Natural killer cell treated with Interleukin-12 subunit alpha and Interleukin-12 subunit beta and Interleukin-15 and Interleukin-18, amount 100 ng/mL, for 72 hours (primary cell): Measurements from ENCODE around the gene PPP2R5E. TPM values are rescaled to one million over a fixed set of nuclear protein-coding genes. Genes with fewer than 3 reads are reported as not detected.
"Not testable (repeated sequence)": the region's sequence is repeated elsewhere in the genome, so short reads cannot be mapped to it uniquely, and the experiment has no call there.

Source experiments
- ATAC-seq, 2 donors: fragments of 150-1000 bp; cut with Tn5 transposase in 1 of 2; sonication (Bioruptor Pico), chemical (Tn5 transposase) in 1 of 2; 2 replicates each; pipeline ENCODE4 v1.10.0; 2021
- DNase-seq: peaks from one replicate; pipeline ENCODE4 v3.0.0; 2022; ENCODE audit warnings: low spot score
- H3K27ac Mint-ChIP-seq, 2 donors: 1 replicate in 1 of 2; 2 replicates in 1 of 2; pipeline ENCODE4 v1.8.0; 2022; ENCODE audit warnings: mixed read lengths in 2 of 2, mild to moderate bottlenecking in 1 of 2, moderate library complexity in 1 of 2
- H3K27me3 Mint-ChIP-seq, 2 donors: 1 replicate in 1 of 2; 2 replicates in 1 of 2; pipeline ENCODE4 v1.8.0; 2022; ENCODE audit warnings: mixed read lengths in 2 of 2
- H3K36me3 Mint-ChIP-seq: one replicate; pipeline ENCODE4 v1.8.0; 2022; ENCODE audit warnings: mixed read lengths
- H3K4me1 Mint-ChIP-seq, 2 donors: 1 replicate in 1 of 2; 2 replicates in 1 of 2; pipeline ENCODE4 v1.8.0; 2022; ENCODE audit warnings: low read depth in 2 of 2, mixed read lengths in 2 of 2, mild to moderate bottlenecking in 1 of 2
- H3K4me3 Mint-ChIP-seq: one replicate; pipeline ENCODE4 v1.8.0; 2022; ENCODE audit warnings: mixed read lengths
- H3K9me3 Mint-ChIP-seq: 2 replicates; pipeline ENCODE4 v1.8.0; 2022; ENCODE audit warnings: mixed read lengths
- total RNA-seq, 2 donors: library from RNA; stranded (reverse); gene quantifications; one replicate each; pipeline ENCODE4 v1.2.3, GENCODE V29; 2022

PPP2R5E gene
- total RNA-seq, 2 donors from 2014 or later: 52.4 to 56.4 TPM

DNA sequence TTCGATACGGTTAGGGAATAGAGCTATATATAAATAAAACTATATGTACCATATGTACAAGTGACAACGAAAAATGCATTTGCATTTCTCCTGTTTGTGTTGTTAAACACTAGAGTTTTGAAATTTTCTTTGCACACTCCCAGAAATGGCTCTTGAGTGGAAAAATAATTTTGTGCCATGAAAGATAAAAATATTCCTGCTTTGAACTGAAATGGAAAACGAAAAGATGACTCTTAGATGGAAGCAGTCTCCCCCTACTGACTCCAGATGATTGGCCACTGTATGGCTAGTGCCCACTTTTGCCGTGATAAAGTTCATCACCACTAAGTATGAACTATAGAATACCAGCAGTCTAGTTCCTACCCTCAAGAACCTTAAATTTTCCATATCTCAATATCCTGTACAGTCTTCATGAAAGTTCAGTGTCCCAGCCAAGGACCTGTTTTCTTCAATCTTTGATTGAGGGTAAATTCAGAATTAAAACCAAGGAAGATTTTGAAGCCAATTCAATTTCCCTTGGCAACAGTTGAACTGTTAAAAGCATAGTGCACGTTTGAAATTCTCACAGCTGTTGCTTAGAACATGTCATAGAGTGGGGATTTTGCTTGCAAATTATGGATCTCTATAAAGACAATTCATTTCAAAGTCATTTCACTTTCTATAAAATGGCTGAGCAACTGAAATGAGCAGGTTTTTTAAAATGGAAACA is 1.6 kb upstream of the PPP2R5E start:
- H3K27ac Mint-ChIP-seq: peak overlapping the region; percentile 82 to 95

DNA sequence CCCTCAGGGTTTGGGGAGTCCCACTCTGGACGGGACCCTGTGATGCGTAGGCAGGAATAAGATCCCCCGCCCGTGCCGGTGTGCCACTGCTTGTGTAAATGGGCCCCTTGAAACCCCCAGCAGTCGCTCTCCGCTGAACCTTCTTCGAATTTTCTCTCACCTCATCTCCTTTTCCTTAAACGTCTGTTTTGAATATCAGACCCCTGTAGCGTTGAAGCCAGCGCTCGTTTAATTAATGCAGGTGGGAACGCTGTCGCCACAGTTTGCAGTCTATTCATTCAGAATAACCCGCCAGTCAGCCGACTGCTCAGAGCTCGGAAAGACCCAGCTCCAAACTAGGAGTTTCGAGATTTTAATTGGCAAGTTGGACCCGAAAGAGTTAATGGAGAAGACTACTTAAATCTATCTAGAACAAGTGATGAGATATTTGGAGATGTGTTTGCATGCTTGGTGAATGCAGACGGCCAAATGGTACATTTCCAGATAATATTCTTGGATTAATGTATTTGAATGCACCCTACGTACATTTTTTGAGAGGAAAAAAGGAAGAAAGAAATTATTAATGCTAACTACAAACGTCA is 739 bp upstream of the PPP2R5E start:
- peaks cover 25 to 30% of the 10 kb centered on the region in 2 donors for H3K4me1 Mint-ChIP-seq
- no peaks in the 10 kb centered on the region for H3K9me3 Mint-ChIP-seq
- peaks cover 12% of the 10 kb centered on the region for H3K36me3 Mint-ChIP-seq
- DNase-seq (no peak), ATAC-seq (peak in 1 of 2 donors; percentile 69)
- no peaks in the 10 kb centered on the region for H3K27me3 Mint-ChIP-seq
- peak overlapping the region; percentile 97 for H3K4me3 Mint-ChIP-seq
- H3K27ac Mint-ChIP-seq: peak overlapping the region; percentile 82 to 95

More for the DNA sequence above, 1.6 kb upstream of the PPP2R5E start:
- Mint-ChIP-seq H3K4me1 (peaks cover 25 to 30% of the 10 kb centered on the region in 2 donors), H3K9me3 (no peaks in the 10 kb centered on the region), H3K27me3 (no peaks in the 10 kb centered on the region), H3K4me3 (peak overlapping the region; percentile 97), H3K36me3 (peaks cover 5% of the 10 kb centered on the region)
- ATAC-seq (no peak), DNase-seq (no peak)

DNA sequence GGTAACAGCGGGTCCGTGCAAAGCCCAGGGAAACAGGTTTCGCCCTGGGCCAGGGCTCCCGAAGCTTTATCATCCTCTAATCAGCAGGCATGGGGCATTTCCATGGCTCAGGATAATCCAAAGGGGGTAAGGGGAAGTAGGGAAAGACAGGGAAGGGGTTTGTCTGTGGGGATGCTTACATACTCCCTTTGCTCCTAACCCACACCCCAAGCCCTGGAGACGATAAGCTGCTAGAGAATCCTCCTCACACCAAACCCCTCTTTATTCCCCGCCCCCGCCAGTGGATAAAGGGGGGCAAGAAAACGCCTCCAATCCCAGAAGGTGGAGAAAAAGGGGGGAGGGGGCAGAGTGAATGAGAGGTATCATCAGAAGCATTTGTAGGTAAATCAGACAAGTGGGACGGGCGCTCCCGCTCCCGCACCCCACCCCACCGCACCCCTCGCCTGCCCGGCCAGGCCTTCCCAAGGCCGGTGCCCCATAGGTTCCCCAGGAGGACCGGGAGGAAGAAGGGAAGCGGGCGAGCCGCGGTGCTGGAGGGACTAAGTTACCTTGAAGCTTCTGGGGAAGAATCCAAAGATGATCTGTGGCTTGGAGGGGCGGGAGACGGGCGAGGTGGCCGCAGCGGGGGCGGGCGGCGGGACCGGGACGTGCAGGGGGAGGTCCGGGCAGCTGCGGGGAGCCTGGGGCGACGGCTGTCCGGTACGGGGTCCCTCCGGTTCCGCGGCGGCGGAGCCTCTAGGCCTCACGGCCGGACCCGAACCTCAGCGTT is 762 bp downstream of the PPP2R5E start:
- Mint-ChIP-seq H3K27me3 (no peaks in the 10 kb centered on the region), H3K36me3 (peaks cover 12% of the 10 kb centered on the region), H3K27ac (peak overlapping the region; percentile 82 to 95), H3K9me3 (no peaks in the 10 kb centered on the region), H3K4me3 (peak overlapping the region; percentile 97), H3K4me1 (peaks cover 27 to 34% of the 10 kb centered on the region in 2 donors)
- ATAC-seq (peak; percentile 2 to 29), DNase-seq (no peak)

DNA sequence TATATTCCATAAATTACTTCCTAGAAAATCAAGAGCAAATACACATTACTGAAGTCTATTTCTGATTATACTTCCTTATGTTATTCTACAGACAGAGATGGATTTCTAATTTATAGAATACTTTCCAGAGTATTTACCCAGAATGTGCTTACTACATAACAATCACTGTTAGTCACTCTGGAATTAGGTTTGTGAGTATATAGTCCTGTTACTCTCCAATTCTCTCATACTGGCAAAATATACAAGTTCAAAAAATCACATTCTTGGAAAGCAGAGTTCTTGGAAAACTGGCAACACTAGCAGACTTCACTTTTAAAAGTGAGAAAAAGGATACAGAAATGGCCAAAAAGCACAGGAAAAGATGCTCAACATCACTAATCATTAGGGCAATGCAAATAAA is 7.3 kb downstream of the PPP2R5E start:
- DNase-seq: no peak
- no peak for ATAC-seq

DNA sequence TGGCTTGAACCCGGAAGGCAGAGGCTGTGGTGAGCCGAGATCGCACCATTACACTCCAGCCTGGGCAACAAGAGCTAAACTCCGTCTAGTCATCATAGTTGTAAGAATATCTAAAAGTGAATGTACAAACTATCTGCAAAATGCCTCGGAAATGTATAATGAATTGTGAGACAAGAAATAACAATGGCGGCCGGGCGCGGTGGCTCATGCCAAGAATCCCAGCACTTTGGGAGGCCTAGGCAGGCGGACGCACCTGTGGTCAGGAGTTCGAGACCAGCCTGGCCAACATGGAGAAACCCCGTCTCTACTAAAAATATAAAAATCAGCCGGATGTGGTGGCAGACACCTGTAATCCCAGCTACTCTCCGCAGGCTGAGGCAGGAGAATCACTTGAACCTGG is 9.7 kb downstream of the PPP2R5E start:
- Mint-ChIP-seq H3K4me3 (no peak overlapping the region), H3K27me3 (no peaks in the 10 kb centered on the region)

More for the DNA sequence above, 7.3 kb downstream of the PPP2R5E start:
- Mint-ChIP-seq H3K36me3 (peaks cover 16% of the 10 kb centered on the region), H3K4me1 (peaks cover 17% of the 10 kb centered on the region in 2 donors), H3K9me3 (no peaks in the 10 kb centered on the region), H3K4me3 (no peak overlapping the region), H3K27me3 (no peaks in the 10 kb centered on the region), H3K27ac (no peak overlapping the region)

DNA sequence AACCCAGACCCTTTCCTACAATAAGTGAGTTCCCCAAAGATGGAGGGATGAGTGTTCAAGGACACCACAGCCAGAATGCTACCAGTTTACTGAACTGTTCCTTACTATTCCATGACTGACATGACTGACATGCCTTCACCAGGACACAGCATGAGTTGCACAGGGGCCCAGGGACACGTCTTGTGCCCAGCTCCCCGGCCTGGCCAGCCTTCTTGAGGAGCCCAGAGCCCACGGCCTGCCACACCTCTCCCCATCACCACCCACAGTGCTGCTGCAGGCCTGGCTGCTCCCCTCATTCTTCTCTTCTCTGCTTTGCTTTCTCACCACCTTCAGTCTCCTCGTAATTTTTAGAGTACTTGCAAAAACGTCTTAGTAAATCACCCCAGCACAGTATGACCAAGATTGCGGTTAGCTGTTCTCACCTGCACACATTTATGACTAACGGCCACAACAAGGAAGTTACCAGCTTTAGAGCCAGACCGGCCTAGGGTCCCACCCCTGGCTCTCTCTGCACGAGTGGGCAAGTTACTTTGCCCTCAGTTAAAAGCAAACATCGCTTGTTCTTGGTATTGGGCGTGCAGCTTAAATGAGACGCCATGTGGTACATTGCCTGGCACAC is 18.5 kb downstream of the PPP2R5E start:
- Mint-ChIP-seq H3K27ac (peak overlapping the region; percentile 70 to 81), H3K9me3 (no peaks in the 10 kb centered on the region), H3K27me3 (no peaks in the 10 kb centered on the region), H3K36me3 (peaks cover 6% of the 10 kb centered on the region), H3K4me3 (peak overlapping the region; percentile 56), H3K4me1 (peaks cover 30 to 35% of the 10 kb centered on the region in 2 donors)
- DNase-seq (peak; percentile 68), ATAC-seq (peak; percentile 95 to 99)

More for the DNA sequence above, 9.7 kb downstream of the PPP2R5E start:
- Mint-ChIP-seq H3K27ac (no peak overlapping the region), H3K4me1 (peaks cover 13% of the 10 kb centered on the region in 2 donors), H3K36me3 (peaks cover 6% of the 10 kb centered on the region), H3K9me3 (no peaks in the 10 kb centered on the region)
- ATAC-seq (no peak), DNase-seq (no peak)

DNA sequence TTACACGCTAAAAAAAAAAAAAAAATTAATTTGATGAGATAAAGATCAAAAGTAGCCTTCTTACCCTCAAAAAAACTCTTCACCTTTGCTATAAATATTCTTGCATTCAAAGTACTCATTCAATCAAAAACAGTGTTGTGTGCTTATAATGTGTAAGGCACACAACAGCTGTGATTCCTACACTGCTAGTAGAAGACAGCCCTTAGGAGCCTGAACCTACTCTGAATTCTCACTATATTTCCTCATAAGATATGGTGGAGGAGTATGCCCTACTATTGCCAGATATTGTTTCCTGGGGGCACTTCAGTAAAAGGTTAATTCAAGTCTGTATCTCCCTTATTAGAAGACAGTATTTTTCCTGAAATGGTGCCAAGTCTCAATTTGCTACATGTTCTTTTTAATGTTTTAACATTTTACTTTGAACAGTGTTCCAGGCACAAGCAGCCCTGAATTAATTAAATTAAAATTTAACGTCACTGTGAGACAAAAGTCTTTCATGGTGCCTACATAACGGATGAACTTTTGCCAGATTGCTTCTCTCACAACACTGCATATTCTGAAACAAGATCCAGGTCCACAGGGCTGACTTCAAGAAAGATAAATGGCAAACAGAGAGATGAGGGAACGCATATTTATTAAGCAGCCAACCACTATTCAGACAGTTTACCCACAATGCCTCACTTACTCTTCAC is 19.3 kb downstream of the PPP2R5E start:
- Mint-ChIP-seq H3K27me3 (no peaks in the 10 kb centered on the region), H3K27ac (peak overlapping the region; percentile 70 to 81), H3K4me1 (peaks cover 30 to 35% of the 10 kb centered on the region in 2 donors), H3K36me3 (peaks cover 6% of the 10 kb centered on the region), H3K4me3 (peak overlapping the region; percentile 56), H3K9me3 (no peaks in the 10 kb centered on the region)
- no peak for DNase-seq
- ATAC-seq: no peak

DNA sequence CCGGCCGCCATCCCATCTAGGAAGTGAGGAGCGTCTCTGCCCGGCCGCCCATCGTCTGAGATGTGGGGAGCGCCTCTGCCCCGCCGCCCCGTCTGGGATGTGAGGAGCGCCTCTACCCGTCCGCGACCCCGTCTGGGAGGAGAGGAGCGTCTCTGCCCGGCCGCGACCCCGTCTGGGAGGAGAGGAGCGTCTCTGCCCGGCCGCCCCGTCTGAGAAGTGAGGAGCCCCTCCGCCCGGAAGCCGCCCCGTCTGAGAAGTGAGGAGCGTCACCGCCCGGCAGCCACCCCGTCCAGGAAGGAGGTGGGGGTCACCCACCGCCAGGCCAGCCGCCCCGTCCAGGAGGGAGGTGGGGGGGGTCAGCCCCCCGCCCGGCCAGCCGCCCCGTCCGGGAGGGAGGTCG is 20.7 kb downstream of the PPP2R5E start:
- H3K4me1 Mint-ChIP-seq: peaks cover 30 to 35% of the 10 kb centered on the region in 2 donors
- ATAC-seq, H3K36me3 Mint-ChIP-seq, DNase-seq, H3K27ac Mint-ChIP-seq, H3K27me3 Mint-ChIP-seq, H3K4me3 Mint-ChIP-seq, H3K9me3 Mint-ChIP-seq: not testable (repeated sequence)

DNA sequence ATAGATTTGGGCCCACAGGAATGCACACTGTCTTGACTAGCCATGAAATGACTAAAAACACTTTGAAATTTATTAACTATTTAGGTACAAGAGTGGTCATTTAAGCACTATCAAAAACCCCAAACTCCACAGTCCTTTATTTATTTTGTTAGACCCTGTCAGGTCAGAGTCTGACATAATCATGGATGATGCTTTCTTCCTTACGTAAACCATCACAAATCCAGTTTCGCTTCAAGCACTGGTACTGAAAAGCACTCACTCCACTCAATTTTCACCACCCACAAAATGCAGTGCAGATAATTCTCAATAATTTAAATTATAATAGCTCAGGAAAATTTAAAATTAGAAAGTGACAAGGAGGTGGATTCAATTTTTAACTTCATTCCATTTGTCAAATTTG is 25.8 kb downstream of the PPP2R5E start:
- ATAC-seq: no peak
- no peaks in the 10 kb centered on the region for H3K27me3 Mint-ChIP-seq
- no peaks in the 10 kb centered on the region for H3K9me3 Mint-ChIP-seq
- peaks cover 6% of the 10 kb centered on the region for H3K36me3 Mint-ChIP-seq
- no peak overlapping the region for H3K4me3 Mint-ChIP-seq
- peaks cover 31 to 33% of the 10 kb centered on the region in 2 donors for H3K4me1 Mint-ChIP-seq
- no peak overlapping the region for H3K27ac Mint-ChIP-seq
- no peak for DNase-seq

DNA sequence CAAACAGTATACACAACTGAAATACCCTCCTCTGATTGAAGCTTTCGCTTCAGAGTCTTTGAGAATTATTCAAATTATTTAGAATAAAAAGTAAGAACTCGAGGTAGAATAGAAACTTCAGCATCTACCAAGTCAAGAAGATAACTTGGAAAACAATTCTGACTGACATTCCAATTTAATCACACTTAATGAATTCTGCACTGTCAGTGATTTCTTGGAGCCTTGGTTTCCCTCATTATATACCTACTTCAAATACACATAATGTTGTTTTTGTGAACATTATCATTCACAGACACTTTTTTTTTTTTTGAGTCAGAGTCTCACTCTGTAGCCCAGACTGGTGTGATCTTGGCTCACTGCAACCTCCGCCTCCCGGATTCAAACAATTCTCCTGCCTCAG is 27.9 kb downstream of the PPP2R5E start:
- ATAC-seq (no peak), DNase-seq (no peak)
- Mint-ChIP-seq H3K4me1 (peaks cover 46 to 51% of the 10 kb centered on the region in 2 donors), H3K9me3 (no peaks in the 10 kb centered on the region), H3K27me3 (no peaks in the 10 kb centered on the region), H3K27ac (no peak overlapping the region), H3K36me3 (peaks cover 3% of the 10 kb centered on the region), H3K4me3 (no peak overlapping the region)

DNA sequence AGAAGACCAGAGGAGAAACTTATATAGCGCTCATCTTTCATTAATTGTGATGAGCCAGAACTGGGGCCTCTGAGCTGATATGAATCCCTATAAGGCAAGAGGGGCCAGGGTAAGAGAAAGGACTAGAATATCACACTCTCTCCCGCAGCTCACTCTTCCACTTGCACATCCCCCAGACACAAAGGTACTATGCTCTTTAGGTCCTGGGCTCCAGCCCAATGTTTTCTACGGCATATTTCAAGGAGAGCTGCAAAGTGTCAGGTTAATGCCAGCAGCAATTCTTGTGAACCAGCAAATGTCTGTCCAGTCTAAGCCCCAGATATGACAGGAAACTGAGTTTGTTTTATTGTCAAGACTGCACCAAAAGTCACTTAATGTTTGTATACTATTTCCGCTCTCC is 29.4 kb downstream of the PPP2R5E start:
- no peaks in the 10 kb centered on the region for H3K27me3 Mint-ChIP-seq
- DNase-seq (no peak), ATAC-seq (no peak)
- no peaks in the 10 kb centered on the region for H3K36me3 Mint-ChIP-seq
- H3K4me1 Mint-ChIP-seq: peaks cover 51 to 52% of the 10 kb centered on the region in 2 donors
- no peaks in the 10 kb centered on the region for H3K9me3 Mint-ChIP-seq
- no peak overlapping the region for H3K4me3 Mint-ChIP-seq
- H3K27ac Mint-ChIP-seq: peak overlapping the region; percentile 75 to 87

DNA sequence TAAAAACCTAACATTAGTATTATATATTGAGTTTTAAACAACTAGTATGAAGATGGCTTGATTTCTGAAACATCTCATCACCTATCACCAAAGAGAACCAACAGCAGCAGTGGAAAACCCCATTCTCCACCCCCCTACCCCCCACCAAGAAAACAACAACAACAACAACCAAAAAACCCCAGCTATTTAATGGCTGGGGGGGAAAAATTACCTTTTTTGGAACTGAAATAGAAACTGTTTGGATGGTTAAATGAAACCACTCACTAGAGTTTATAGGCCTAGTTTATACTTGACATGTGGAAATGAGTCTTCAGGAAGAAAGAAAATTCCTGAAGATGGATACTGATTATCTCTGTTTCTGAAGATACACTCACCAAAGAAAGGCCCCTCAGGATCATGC is 30.3 kb downstream of the PPP2R5E start:
- DNase-seq (no peak), ATAC-seq (no peak)
- peak overlapping the region; percentile 13 for H3K4me3 Mint-ChIP-seq
- peak overlapping the region; percentile 75 to 87 for H3K27ac Mint-ChIP-seq
- H3K4me1 Mint-ChIP-seq: peaks cover 60% of the 10 kb centered on the region in 2 donors
- H3K9me3 Mint-ChIP-seq: no peaks in the 10 kb centered on the region
- no peaks in the 10 kb centered on the region for H3K27me3 Mint-ChIP-seq
- H3K36me3 Mint-ChIP-seq: no peaks in the 10 kb centered on the region

DNA sequence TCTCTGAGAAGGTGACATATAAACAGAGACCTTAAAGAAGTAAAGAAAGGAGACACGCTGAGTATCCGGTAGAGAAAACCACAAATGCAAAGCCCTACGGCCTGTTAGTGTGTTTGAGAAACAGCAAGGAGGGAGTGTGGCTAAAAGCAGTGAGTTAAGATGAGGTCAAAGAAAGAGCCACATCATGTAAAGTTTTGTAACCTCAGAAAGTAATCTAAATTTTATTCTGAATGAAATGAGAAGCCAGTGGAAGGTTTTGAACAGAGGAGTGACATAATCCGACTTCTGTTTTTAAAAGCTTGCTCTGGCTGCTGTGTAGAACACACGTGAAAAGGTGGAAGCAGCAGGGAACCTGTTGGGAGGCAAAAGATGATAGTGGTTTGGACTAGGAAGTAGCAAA is 32.6 kb downstream of the PPP2R5E start:
- peak; percentile 91 to 97 for ATAC-seq
- H3K27me3 Mint-ChIP-seq: no peaks in the 10 kb centered on the region
- no peaks in the 10 kb centered on the region for H3K9me3 Mint-ChIP-seq
- no peak for DNase-seq
- H3K4me3 Mint-ChIP-seq: peak overlapping the region; percentile 64
- peaks cover 62 to 64% of the 10 kb centered on the region in 2 donors for H3K4me1 Mint-ChIP-seq
- no peaks in the 10 kb centered on the region for H3K36me3 Mint-ChIP-seq
- H3K27ac Mint-ChIP-seq: peak overlapping the region; percentile 75 to 87
